ENCODE results near the gene COX7C. TPM values are rescaled to one million over a fixed set of nuclear protein-coding genes. Genes with fewer than 3 reads are reported as not detected.

COX7C gene
- total RNA-seq, 6 experiments from 2014 or later = 342 to 387 (median 369) TPM

- H3K4me1 Mint-ChIP-seq (ENCODE audit: low read depth) = peaks cover 6% of the 10 kb centered on the region; the same call in 1 of the 2 replicates
- H3K9me3 Mint-ChIP-seq = no peaks in the 10 kb centered on the region
- H3K27ac Mint-ChIP-seq = no peak overlapping the region
- no peaks in the 10 kb centered on the region for H3K27me3 Mint-ChIP-seq (ENCODE audit: insufficient read depth)
- no peak for DNase-seq
- TF ChIP-seq CTCF (IDR thresholded peaks at IDR 0.05) = no peak
- no peak overlapping the region for H3K4me3 Mint-ChIP-seq
- peaks cover 31% of the 10 kb centered on the region for H3K36me3 Mint-ChIP-seq (ENCODE audit: low read depth)
Measured at GRCh38 chr5:86623785-86624483, 6.2 kb downstream of the COX7C start.

GRCh38 chr5:86625148-86625547 is 7.4 kb downstream of the COX7C start:
- H3K27me3 Mint-ChIP-seq (ENCODE audit: insufficient read depth) = peaks cover 2% of the 10 kb centered on the region; the same call in 1 of the 2 replicates
- no peak for DNase-seq
- TF ChIP-seq CTCF (IDR thresholded peaks at IDR 0.05) = no peak
- H3K4me3 Mint-ChIP-seq = no peak overlapping the region
- H3K36me3 Mint-ChIP-seq (ENCODE audit: low read depth) = peaks cover 21% of the 10 kb centered on the region
- H3K4me1 Mint-ChIP-seq (ENCODE audit: low read depth) = no peaks in the 10 kb centered on the region
- no peaks in the 10 kb centered on the region for H3K9me3 Mint-ChIP-seq
- no peak overlapping the region for H3K27ac Mint-ChIP-seq

GRCh38 chr5:86626149-86626548 is 8.4 kb downstream of the COX7C start:
- no peak for DNase-seq
- H3K9me3 Mint-ChIP-seq = no peaks in the 10 kb centered on the region
- H3K4me3 Mint-ChIP-seq = no peak overlapping the region
- H3K27ac Mint-ChIP-seq = no peak overlapping the region
- H3K4me1 Mint-ChIP-seq (ENCODE audit: low read depth) = no peaks in the 10 kb centered on the region
- H3K36me3 Mint-ChIP-seq (ENCODE audit: low read depth) = peaks cover 11% of the 10 kb centered on the region
- TF ChIP-seq CTCF (IDR thresholded peaks at IDR 0.05) = no peak
- peaks cover 2% of the 10 kb centered on the region for H3K27me3 Mint-ChIP-seq (ENCODE audit: insufficient read depth)

- Mint-ChIP-seq H3K9me3 (no peaks in the 10 kb centered on the region), H3K27me3 (ENCODE audit: insufficient read depth) (peaks cover 6% of the 10 kb centered on the region), H3K4me1 (ENCODE audit: low read depth) (no peaks in the 10 kb centered on the region), H3K27ac (no peak overlapping the region), H3K36me3 (ENCODE audit: low read depth) (no peaks in the 10 kb centered on the region), H3K4me3 (no peak overlapping the region)
- TF ChIP-seq CTCF (IDR thresholded peaks at IDR 0.05) = no peak
- no peak for DNase-seq
Measured at GRCh38 chr5:86631165-86631564, 13.4 kb downstream of the COX7C start.

- no peaks in the 10 kb centered on the region for H3K4me1 Mint-ChIP-seq (ENCODE audit: low read depth)
- DNase-seq = no peak
- no peak overlapping the region for H3K4me3 Mint-ChIP-seq
- TF ChIP-seq CTCF (IDR thresholded peaks at IDR 0.05) = no peak
- no peaks in the 10 kb centered on the region for H3K36me3 Mint-ChIP-seq (ENCODE audit: low read depth)
- no peaks in the 10 kb centered on the region for H3K9me3 Mint-ChIP-seq
- no peak overlapping the region for H3K27ac Mint-ChIP-seq
- peaks cover 4% of the 10 kb centered on the region; the same call in 1 of the 2 replicates for H3K27me3 Mint-ChIP-seq (ENCODE audit: insufficient read depth)
Measured at GRCh38 chr5:86640998-86641397, 23.3 kb downstream of the COX7C start.
